ENCODE results near the gene EFNA2. TPM values are rescaled to one million over a fixed set of nuclear protein-coding genes. Genes with fewer than 3 reads are reported as not detected.

The EFNA2 gene
- total RNA-seq, 1 experiment from 2014 or later: 12.2 TPM

GRCh38 chr19:1278713-1279660 lies 6.7 kb upstream of the EFNA2 start:
- H3K4me2 ChIP-seq (ENCODE audit: low read length): no peak overlapping the region
- RAD21 ChIA-PET (ENCODE audit: low non-redundant PET in 1 of 2, low total read pairs in 2 of 2, uncharacterized antibody in 2 of 2, unreplicated experiment in 2 of 2): interaction anchor here (0.5 to 1.0 kb wide), 4 partner anchors 34 to 167 kb away, joined by 3 to 4 read pairs (median 3); no protein-coding TSS in a partner anchor
- H2AFZ ChIP-seq (ENCODE audit: low read depth, low read length, poor library complexity, severe bottlenecking): no peak overlapping the region
- H3K4me3 ChIP-seq (replicated peaks in 1 of 2; ENCODE audit: low read depth in 1 of 2, low read length in 2 of 2): no peak overlapping the region
- no peak for DNase-seq (ENCODE audit: low read depth, low spot score)
- no peaks in the 10 kb centered on the region for H3K9me3 ChIP-seq (ENCODE audit: control insufficient read depth in 1 of 2, insufficient read depth in 1 of 2, low read depth in 1 of 2, low read length in 2 of 2)
- H3K9me2 ChIP-seq (ENCODE audit: insufficient read depth): no peaks in the 10 kb centered on the region
- no peak for TF ChIP-seq REST (IDR thresholded peaks at IDR 0.05; ENCODE audit: low read depth)
- no peak for TF ChIP-seq FOSL1 (IDR thresholded peaks at IDR 0.05; ENCODE audit: low read depth)
- TF ChIP-seq ELF1 (IDR thresholded peaks at IDR 0.05; ENCODE audit: borderline replicate concordance, low read depth): no peak
- TF ChIP-seq EZH2phosphoT487 (IDR thresholded peaks at IDR 0.05; ENCODE audit: borderline replicate concordance): no peak
- TF ChIP-seq ZBTB33 (IDR thresholded peaks at IDR 0.05; ENCODE audit: extremely low read depth, insufficient replicate concordance, low read length): no peak
- TF ChIP-seq MAX (IDR thresholded peaks at IDR 0.05): no peak
- no peak for TF ChIP-seq ZFX (IDR thresholded peaks at IDR 0.05)
- no peak for TF ChIP-seq POLR2AphosphoS5 (IDR thresholded peaks at IDR 0.05; ENCODE audit: low read depth, low read length)
- TF ChIP-seq ATF3 (IDR thresholded peaks at IDR 0.05): no peak
- TF ChIP-seq RAD21 (IDR thresholded peaks at IDR 0.05; ENCODE audit: low read depth): no peak
- no peak for TF ChIP-seq TCF7L2 (IDR thresholded peaks at IDR 0.05; ENCODE audit: borderline replicate concordance, extremely low read depth, insufficient read depth, insufficient read length)
- no peak for TF ChIP-seq CBX3 (IDR thresholded peaks at IDR 0.05; ENCODE audit: low read depth)
- TF ChIP-seq SP1 (IDR thresholded peaks at IDR 0.05; ENCODE audit: low read depth): no peak
- POLR2A ChIA-PET: interaction anchor here (1.0 kb wide), 1 partner anchor 10 kb away, joined by 11 read pairs; the partner anchor contains the start of gene CIRBP
- H4K20me1 ChIP-seq (ENCODE audit: insufficient read depth): no peaks in the 10 kb centered on the region
- peaks cover 27% of the 10 kb centered on the region for H3K79me2 ChIP-seq (ENCODE audit: insufficient read depth, low read length)
- intact Hi-C loops (cut with micrococcal nuclease): loop anchor here (1.0 to 10.0 kb wide), 2 partner anchors 93 to 126 kb away; partner anchors contain the start of genes DAZAP1 and GAMT
- H3K4me1 ChIP-seq (ENCODE audit: control insufficient read depth in 1 of 2, insufficient read depth in 2 of 2, low read length in 2 of 2): peaks cover 13 to 35% of the 10 kb centered on the region in 2 experiments
- peaks cover 2 to 13% of the 10 kb centered on the region in 2 experiments; a peak in 2 of 4 replicates for H3K36me3 ChIP-seq (ENCODE audit: control insufficient read depth in 1 of 2, insufficient read depth in 2 of 2, low read length in 2 of 2)
- no peaks in the 10 kb centered on the region for H3K27me3 ChIP-seq (ENCODE audit: insufficient read depth, low read length)
- H3K9ac ChIP-seq (ENCODE audit: low read length): no peak overlapping the region
- CTCF ChIA-PET: interaction anchor here (0.9 to 1.4 kb wide), 6 partner anchors 12 to 267 kb away, joined by 3 to 7 read pairs (median 4); no protein-coding TSS in a partner anchor
- no peak overlapping the region for H3K27ac ChIP-seq (ENCODE audit: low read depth, low read length)
- no peak for ATAC-seq
- BruUV-seq (replicated peaks): no TSS peak
